Mesodermal cell (in vitro differentiated cells): ENCODE measurements around the gene FUT8.

Experiments
- H3K27ac ChIP-seq: 2 replicates; pipeline ENCODE4 v1.7.0; 2013; ENCODE audit warnings: mild to moderate bottlenecking, low read depth, low read length, moderate library complexity; ENCODE audit not compliant: severe bottlenecking
- H3K36me3 ChIP-seq: 2 replicates; pipeline ENCODE4 v1.7.1; 2013; ENCODE audit warnings: mild to moderate bottlenecking, low read length, moderate library complexity; ENCODE audit not compliant: control insufficient read depth, insufficient read depth
- H3K4me1 ChIP-seq: one replicate; pipeline ENCODE4 v1.7.1; 2013; ENCODE audit warnings: mild to moderate bottlenecking, low read length; ENCODE audit not compliant: insufficient read depth, control insufficient read depth, poor library complexity, severe bottlenecking
- H3K4me3 ChIP-seq: 2 replicates; pipeline ENCODE4 v1.7.0; 2013; ENCODE audit warnings: low read length, control low read depth, mild to moderate bottlenecking; ENCODE audit not compliant: insufficient read depth, poor library complexity, severe bottlenecking; ENCODE audit errors: extremely low read depth
- H3K9me3 ChIP-seq: 2 replicates; pipeline ENCODE4 v1.7.1; 2013; ENCODE audit warnings: mild to moderate bottlenecking, low read length, moderate library complexity; ENCODE audit not compliant: control insufficient read depth
- WGBS, 2 experiments: methylation state at CpG; one replicate each; pipeline ENCODE4 v1.1.5; 2013; ENCODE audit warnings: missing lambda C conversion rate in 2 of 2; ENCODE audit not compliant: insufficient coverage in 2 of 2; 5-methylcytosine and 5-hydroxymethylcytosine counted together

FUT8 gene

GRCh38 chr14:65555358-65555757 lies 142.8 kb downstream of the FUT8 start:
- Histone ChIP-seq H3K4me3 (no peak overlapping the region), H3K4me1 (no peaks in the 10 kb centered on the region), H3K36me3 (no peaks in the 10 kb centered on the region), H3K27ac (no peak overlapping the region), H3K9me3 (no peaks in the 10 kb centered on the region)

- no peaks in the 10 kb centered on the region for H3K9me3 ChIP-seq
- peaks cover 4% of the 10 kb centered on the region for H3K36me3 ChIP-seq
- no peaks in the 10 kb centered on the region for H3K4me1 ChIP-seq
- H3K4me3 ChIP-seq = no peak overlapping the region
- 100% methylated on average over 1 of the region's 2 CpGs; no CpG with 5 or more reads in 1 of the 2 experiments for WGBS, 2 experiments
- H3K27ac ChIP-seq = no peak overlapping the region
These were observed 145.8 kb downstream of the FUT8 start for GRCh38 chr14:65558363-65558762.

- Histone ChIP-seq H3K9me3 (no peaks in the 10 kb centered on the region), H3K36me3 (peaks cover 4% of the 10 kb centered on the region), H3K27ac (no peak overlapping the region), H3K4me1 (no peaks in the 10 kb centered on the region), H3K4me3 (no peak overlapping the region)
- 86 to 100% methylated on average over 1 of the region's 2 CpGs for WGBS, 2 experiments
These were observed 148.0 kb downstream of the FUT8 start for GRCh38 chr14:65560340-65561027.

- H3K4me1 ChIP-seq = no peaks in the 10 kb centered on the region
- no peak overlapping the region for H3K27ac ChIP-seq
- H3K9me3 ChIP-seq = no peaks in the 10 kb centered on the region
- WGBS, 2 experiments = 83 to 100% methylated on average over 1 to 3 of the region's 4 CpGs
- peaks cover 4% of the 10 kb centered on the region for H3K36me3 ChIP-seq
- H3K4me3 ChIP-seq = no peak overlapping the region
These were observed 151.8 kb downstream of the FUT8 start for GRCh38 chr14:65564370-65564769.

GRCh38 chr14:65565948-65566347 lies 153.4 kb downstream of the FUT8 start:
- 71% methylated on average over 1 of the region's 1 CpG; no CpG with 5 or more reads in 1 of the 2 experiments for WGBS, 2 experiments
- H3K27ac ChIP-seq = no peak overlapping the region
- no peaks in the 10 kb centered on the region for H3K9me3 ChIP-seq
- no peaks in the 10 kb centered on the region for H3K4me1 ChIP-seq
- peaks cover 4% of the 10 kb centered on the region for H3K36me3 ChIP-seq
- H3K4me3 ChIP-seq = no peak overlapping the region

GRCh38 chr14:65566820-65567522 lies 154.4 kb downstream of the FUT8 start:
- H3K4me1 ChIP-seq = no peaks in the 10 kb centered on the region
- WGBS, 2 experiments = 88 to 94% methylated on average over 2 to 3 of the region's 5 CpGs
- no peaks in the 10 kb centered on the region for H3K9me3 ChIP-seq
- no peak overlapping the region for H3K27ac ChIP-seq
- H3K36me3 ChIP-seq = no peaks in the 10 kb centered on the region
- no peak overlapping the region for H3K4me3 ChIP-seq

GRCh38 chr14:65574611-65575010 lies 162.1 kb downstream of the FUT8 start:
- Histone ChIP-seq H3K36me3 (no peaks in the 10 kb centered on the region), H3K4me3 (no peak overlapping the region), H3K9me3 (no peaks in the 10 kb centered on the region), H3K4me1 (no peaks in the 10 kb centered on the region), H3K27ac (no peak overlapping the region)
- WGBS, 2 experiments = 29 to 83% methylated on average over 1 of the region's 2 CpGs

- H3K4me3 ChIP-seq = no peak overlapping the region
- no peaks in the 10 kb centered on the region for H3K4me1 ChIP-seq
- H3K27ac ChIP-seq = no peak overlapping the region
- no peaks in the 10 kb centered on the region for H3K9me3 ChIP-seq
- WGBS, 2 experiments = 96 to 100% methylated on average over 4 to 6 of the region's 6 CpGs
- no peaks in the 10 kb centered on the region for H3K36me3 ChIP-seq
These were observed 162.9 kb downstream of the FUT8 start for GRCh38 chr14:65575389-65575788.

- Histone ChIP-seq H3K4me3 (no peak overlapping the region), H3K27ac (no peak overlapping the region), H3K36me3 (no peaks in the 10 kb centered on the region), H3K4me1 (no peaks in the 10 kb centered on the region), H3K9me3 (no peaks in the 10 kb centered on the region)
- no CpG with 5 or more reads among the region's 1 CpG for WGBS, 2 experiments
These were observed 168.4 kb downstream of the FUT8 start for GRCh38 chr14:65580973-65581372.

- Histone ChIP-seq H3K9me3 (no peaks in the 10 kb centered on the region), H3K27ac (no peak overlapping the region), H3K4me3 (no peak overlapping the region), H3K4me1 (no peaks in the 10 kb centered on the region), H3K36me3 (no peaks in the 10 kb centered on the region)
- WGBS, 2 experiments = no CpG with 5 or more reads among the region's 3 CpGs
These were observed 168.8 kb downstream of the FUT8 start for GRCh38 chr14:65581378-65581777.

- 83% methylated on average over 1 of the region's 3 CpGs; no CpG with 5 or more reads in 1 of the 2 experiments for WGBS, 2 experiments
- Histone ChIP-seq H3K4me3 (no peak overlapping the region), H3K9me3 (no peaks in the 10 kb centered on the region), H3K4me1 (no peaks in the 10 kb centered on the region), H3K27ac (no peak overlapping the region), H3K36me3 (no peaks in the 10 kb centered on the region)
These were observed 169.3 kb downstream of the FUT8 start for GRCh38 chr14:65581799-65582198.
